CD8-positive, alpha-beta memory T cell (primary cell): ENCODE data around the gene C17orf67. TPM values are rescaled to one million over a fixed set of nuclear protein-coding genes. Genes with fewer than 3 reads are reported as not detected.

Source experiments
- CTCF ChIA-PET: fragments of 350-600 bp; sonication (Branson Sonifier 250); formaldehyde crosslinking; loops from one replicate; lab custom pipeline; 2021; ENCODE audit warnings: antibody characterized with exemption; lab: Charles Lee
- POLR2A ChIA-PET: fragments of 350-600 bp; sonication (Branson Sonifier 250); formaldehyde crosslinking; loops from one replicate; lab custom pipeline; 2021; ENCODE audit warnings: antibody characterized with exemption; lab: Charles Lee
- DNase-seq, 5 donors: peaks; one replicate each; pipeline versions ENCODE4 v3.0.0 to v3.0.0-alpha.2; 2020 to 2022; ENCODE audit warnings: mixed read lengths in 1 of 5
- H3K27ac ChIP-seq: one replicate; pipeline ENCODE4 v1.7.0; 2013; ENCODE audit warnings: low read depth, mild to moderate bottlenecking, low read length, moderate library complexity
- H3K27me3 ChIP-seq: 2 replicates; pipeline ENCODE4 v1.7.0; 2013; ENCODE audit warnings: low read length, mild to moderate bottlenecking; ENCODE audit not compliant: insufficient read depth, poor library complexity, severe bottlenecking
- H3K36me3 ChIP-seq: 2 replicates; pipeline ENCODE4 v1.7.0; 2013; ENCODE audit warnings: mild to moderate bottlenecking, low read length, moderate library complexity; ENCODE audit not compliant: insufficient read depth
- H3K4me1 ChIP-seq: 2 replicates; pipeline ENCODE4 v1.7.0; 2013; ENCODE audit warnings: mild to moderate bottlenecking, low read length, moderate library complexity; ENCODE audit not compliant: insufficient read depth
- H3K4me3 ChIP-seq: 2 replicates; pipeline ENCODE4 v1.7.0; 2013; ENCODE audit warnings: mild to moderate bottlenecking, low read length
- H3K9me3 ChIP-seq: 2 replicates; pipeline ENCODE4 v1.7.0; 2013; ENCODE audit warnings: mild to moderate bottlenecking, low read length
- H3K27ac Mint-ChIP-seq, 8 donors: one replicate each; pipeline ENCODE4 v1.8.0; 2020 to 2021; ENCODE audit warnings: mixed read lengths in 8 of 8, mild to moderate bottlenecking in 6 of 8, inconsistent platforms in 3 of 8, moderate library complexity in 3 of 8
- H3K27me3 Mint-ChIP-seq, 2 donors: one replicate each; pipeline ENCODE4 v1.8.0; 2020 to 2021; ENCODE audit warnings: mixed read lengths in 2 of 2, mild to moderate bottlenecking in 1 of 2, moderate library complexity in 1 of 2
- H3K36me3 Mint-ChIP-seq, 3 donors: one replicate each; pipeline ENCODE4 v1.8.0; 2020 to 2021; ENCODE audit warnings: mixed read lengths in 3 of 3, inconsistent platforms in 1 of 3, mild to moderate bottlenecking in 1 of 3
- H3K4me1 Mint-ChIP-seq, 3 donors: one replicate each; pipeline ENCODE4 v1.8.0; 2020 to 2021; ENCODE audit warnings: mixed read lengths in 3 of 3, inconsistent platforms in 1 of 3, mild to moderate bottlenecking in 1 of 3
- H3K4me3 Mint-ChIP-seq, 7 donors: one replicate each; pipeline ENCODE4 v1.8.0; 2020 to 2021; ENCODE audit warnings: mixed read lengths in 7 of 7, mild to moderate bottlenecking in 6 of 7, moderate library complexity in 4 of 7, inconsistent platforms in 2 of 7
- H3K9me3 Mint-ChIP-seq, 5 donors: one replicate each; pipeline ENCODE4 v1.8.0; 2020 to 2022; ENCODE audit warnings: mixed read lengths in 5 of 5, mild to moderate bottlenecking in 3 of 5, moderate library complexity in 2 of 5, inconsistent platforms in 1 of 5
- polyA plus RNA-seq: library from polyadenylated mRNA; unstranded; fragments of 300-500 nt; fragmentation: Illumina TruSeq; gene quantifications from one replicate; pipeline ENCODE4 v1.2.3, GENCODE V29; 2021
- total RNA-seq, 2 experiments: library from RNA; stranded (reverse); gene quantifications; one replicate each; pipeline ENCODE4 v1.2.3, GENCODE V29; 2021

Gene C17orf67
- total and polyA plus RNA-seq, 3 experiments from 2014 or later, result 2.5 to 4.6 (median 3.2) TPM

GRCh38 chr17:56821847-56822534, 11.7 kb downstream of the C17orf67 start:
- Histone ChIP-seq H3K4me1 (no peaks in the 10 kb centered on the region), H3K36me3 (no peaks in the 10 kb centered on the region), H3K9me3 (no peaks in the 10 kb centered on the region), H3K4me3 (no peak overlapping the region), H3K27ac (no peak overlapping the region), H3K27me3 (no peaks in the 10 kb centered on the region)
- Mint-ChIP-seq H3K36me3 (peaks cover 3 to 6% (median 3%) of the 10 kb centered on the region in 3 donors), H3K4me3 (no peak overlapping the region), H3K27me3 (no peaks in the 10 kb centered on the region), H3K27ac (no peak overlapping the region), H3K4me1 (peaks cover 5 to 6% (median 5%) of the 10 kb centered on the region in 3 donors), H3K9me3 (no peaks in the 10 kb centered on the region)
- CTCF ChIA-PET, result interaction anchor here (5.2 kb wide), 1 partner anchor 117 kb away, joined by 36 read pairs; no protein-coding TSS in a partner anchor
- POLR2A ChIA-PET, result no interaction called here
- no peak for DNase-seq

GRCh38 chr17:56820207-56820606, 13.5 kb downstream of the C17orf67 start:
- POLR2A ChIA-PET, result interaction anchor here (1.5 kb wide), 1 partner anchor 14 kb away, joined by 10 read pairs; the partner anchor contains the start of genes C17orf67 and DGKE
- Histone ChIP-seq H3K36me3 (no peaks in the 10 kb centered on the region), H3K4me1 (no peaks in the 10 kb centered on the region), H3K4me3 (no peak overlapping the region), H3K27ac (no peak overlapping the region), H3K27me3 (no peaks in the 10 kb centered on the region), H3K9me3 (no peaks in the 10 kb centered on the region)
- Mint-ChIP-seq H3K4me1 (peaks cover 5 to 6% (median 5%) of the 10 kb centered on the region in 3 donors), H3K36me3 (peaks cover 3 to 6% (median 5%) of the 10 kb centered on the region in 3 donors), H3K27me3 (no peaks in the 10 kb centered on the region), H3K4me3 (no peak overlapping the region), H3K9me3 (no peaks in the 10 kb centered on the region), H3K27ac (no peak overlapping the region)
- no peak for DNase-seq
- CTCF ChIA-PET, result interaction anchor here (0.5 to 5.2 kb wide), 26 partner anchors 9 to 266 kb away, joined by 3 to 42 read pairs (median 5); partner anchors contain the start of genes C17orf67, DGKE and TRIM25

DNA sequence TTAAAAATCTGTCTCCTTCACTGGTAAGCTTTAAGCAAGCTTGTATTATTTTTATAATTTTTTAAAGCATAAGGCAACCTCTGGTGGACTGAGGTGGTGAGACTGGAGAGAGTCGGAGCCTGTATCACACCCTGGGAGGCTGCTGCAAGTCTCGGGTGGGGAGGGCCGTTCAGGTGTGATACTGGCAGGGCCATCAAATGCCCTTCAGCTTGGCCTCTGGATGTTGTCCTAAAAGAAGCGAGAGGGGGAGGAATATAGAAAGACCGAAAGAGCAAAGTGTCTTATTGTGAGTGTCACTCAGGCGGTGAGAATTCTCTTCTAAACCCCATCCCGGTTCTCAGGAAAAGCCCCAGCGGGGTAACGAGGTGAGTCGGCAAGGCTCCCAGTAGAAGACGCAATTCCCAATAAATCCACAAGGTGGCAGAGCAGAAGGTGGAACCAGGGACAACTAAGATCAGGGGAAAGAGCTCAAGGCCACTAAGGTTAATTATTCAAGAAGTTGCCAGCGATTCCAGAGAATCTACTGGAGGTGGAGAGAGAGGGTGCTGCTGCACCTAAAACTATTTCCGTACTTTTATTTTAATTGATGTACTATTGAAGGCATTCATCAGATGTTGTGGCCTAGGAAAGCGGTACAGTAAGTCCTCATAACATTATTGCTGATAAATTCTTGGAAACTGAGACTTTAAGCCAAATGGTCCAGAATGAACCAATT, 14.1 kb downstream of the C17orf67 start:
- Histone ChIP-seq H3K27ac (no peak overlapping the region), H3K36me3 (no peaks in the 10 kb centered on the region), H3K4me1 (no peaks in the 10 kb centered on the region), H3K27me3 (no peaks in the 10 kb centered on the region), H3K4me3 (no peak overlapping the region), H3K9me3 (no peaks in the 10 kb centered on the region)
- ChIA-PET POLR2A (interaction anchor here (1.5 kb wide), 1 partner anchor 14 kb away, joined by 10 read pairs; the partner anchor contains the start of genes C17orf67 and DGKE), CTCF (interaction anchor here (0.5 to 5.2 kb wide), 28 partner anchors 10 to 267 kb away, joined by 3 to 42 read pairs (median 5); partner anchors contain the start of genes C17orf67, COIL, DGKE and TRIM25)
- Mint-ChIP-seq H3K36me3 (peaks cover 3 to 7% (median 5%) of the 10 kb centered on the region in 3 donors), H3K4me1 (peaks cover 5 to 6% (median 5%) of the 10 kb centered on the region in 3 donors), H3K4me3 (no peak overlapping the region), H3K27ac (peak overlapping the region in 1 of 8 donors; percentile 19), H3K9me3 (no peaks in the 10 kb centered on the region), H3K27me3 (no peaks in the 10 kb centered on the region)
- peak; percentile 46 to 78 (median 58) for DNase-seq

GRCh38 chr17:56819030-56819429, 14.7 kb downstream of the C17orf67 start:
- peaks cover 5 to 6% (median 5%) of the 10 kb centered on the region in 3 donors for H3K4me1 Mint-ChIP-seq
- no peak for DNase-seq
- H3K36me3 Mint-ChIP-seq, result peaks cover 0 to 3% (median 3%) of the 10 kb centered on the region in 3 donors
- POLR2A ChIA-PET, result interaction anchor here (1.5 kb wide), 1 partner anchor 15 kb away, joined by 10 read pairs; the partner anchor contains the start of genes C17orf67 and DGKE
- H3K27me3 Mint-ChIP-seq, result no peaks in the 10 kb centered on the region
- no peaks in the 10 kb centered on the region for H3K27me3 ChIP-seq
- no peak overlapping the region for H3K4me3 Mint-ChIP-seq
- no peaks in the 10 kb centered on the region for H3K4me1 ChIP-seq
- CTCF ChIA-PET, result interaction anchor here (1.0 to 5.2 kb wide), 16 partner anchors 16 to 142 kb away, joined by 3 to 42 read pairs (median 5); partner anchors contain the start of genes C17orf67, COIL and DGKE
- H3K36me3 ChIP-seq, result no peaks in the 10 kb centered on the region
- H3K27ac Mint-ChIP-seq, result no peak overlapping the region
- no peaks in the 10 kb centered on the region for H3K9me3 ChIP-seq
- H3K4me3 ChIP-seq, result no peak overlapping the region
- no peaks in the 10 kb centered on the region for H3K9me3 Mint-ChIP-seq
- no peak overlapping the region for H3K27ac ChIP-seq

- H3K36me3 Mint-ChIP-seq, result peaks cover 3 to 4% (median 3%) of the 10 kb centered on the region in 3 donors
- Histone ChIP-seq H3K36me3 (no peaks in the 10 kb centered on the region), H3K27me3 (no peaks in the 10 kb centered on the region), H3K27ac (no peak overlapping the region), H3K4me1 (no peaks in the 10 kb centered on the region), H3K4me3 (no peak overlapping the region), H3K9me3 (no peaks in the 10 kb centered on the region)
- H3K4me1 Mint-ChIP-seq, result peaks cover 5 to 6% (median 5%) of the 10 kb centered on the region in 3 donors
- H3K27ac Mint-ChIP-seq, result peak overlapping the region in 1 of 8 donors; percentile 72
- H3K27me3 Mint-ChIP-seq, result peaks cover 0 to 2% of the 10 kb centered on the region in 2 donors
- no peaks in the 10 kb centered on the region for H3K9me3 Mint-ChIP-seq
- DNase-seq, result no peak
- no peak overlapping the region for H3K4me3 Mint-ChIP-seq
- ChIA-PET POLR2A (no interaction called here), CTCF (interaction anchor here (1.4 to 5.2 kb wide), 2 partner anchors 119 to 122 kb away, joined by 4 to 36 read pairs; no protein-coding TSS in a partner anchor)
Observed at GRCh38 chr17:56817066-56817465, 16.7 kb downstream of the C17orf67 start.

GRCh38 chr17:56815711-56816110, 18.0 kb downstream of the C17orf67 start:
- Histone ChIP-seq H3K27me3 (no peaks in the 10 kb centered on the region), H3K9me3 (no peaks in the 10 kb centered on the region), H3K27ac (no peak overlapping the region), H3K4me1 (no peaks in the 10 kb centered on the region), H3K4me3 (no peak overlapping the region), H3K36me3 (no peaks in the 10 kb centered on the region)
- H3K36me3 Mint-ChIP-seq, result peaks cover 3 to 4% (median 3%) of the 10 kb centered on the region in 3 donors
- H3K9me3 Mint-ChIP-seq, result no peaks in the 10 kb centered on the region
- DNase-seq, result no peak
- H3K27ac Mint-ChIP-seq, result no peak overlapping the region
- peaks cover 0 to 2% of the 10 kb centered on the region in 2 donors for H3K27me3 Mint-ChIP-seq
- CTCF ChIA-PET, result no interaction called here
- no peak overlapping the region for H3K4me3 Mint-ChIP-seq
- H3K4me1 Mint-ChIP-seq, result peaks cover 5 to 6% (median 5%) of the 10 kb centered on the region in 3 donors
- POLR2A ChIA-PET, result no interaction called here

GRCh38 chr17:56812901-56813388, 20.8 kb downstream of the C17orf67 start:
- no peak overlapping the region for H3K4me3 Mint-ChIP-seq
- Histone ChIP-seq H3K9me3 (no peaks in the 10 kb centered on the region), H3K4me3 (no peak overlapping the region), H3K4me1 (no peaks in the 10 kb centered on the region), H3K36me3 (no peaks in the 10 kb centered on the region), H3K27ac (no peak overlapping the region), H3K27me3 (no peaks in the 10 kb centered on the region)
- peaks cover 0 to 2% of the 10 kb centered on the region in 2 donors for H3K27me3 Mint-ChIP-seq
- POLR2A ChIA-PET, result no interaction called here
- CTCF ChIA-PET, result no interaction called here
- no peak for DNase-seq
- H3K9me3 Mint-ChIP-seq, result no peaks in the 10 kb centered on the region
- no peaks in the 10 kb centered on the region for H3K4me1 Mint-ChIP-seq
- peaks cover 3 to 4% (median 3%) of the 10 kb centered on the region in 3 donors for H3K36me3 Mint-ChIP-seq
- H3K27ac Mint-ChIP-seq, result peak overlapping the region in 1 of 8 donors; percentile 16
